ENCODE data around the gene NRG2. TPM values are rescaled to one million over a fixed set of nuclear protein-coding genes. Genes with fewer than 3 reads are reported as not detected.

The NRG2 gene
- total and polyA plus RNA-seq, 2 of the 4 experiments (the other 2 are of a cell fraction), result 0.18 TPM; not detected in 1

- H3K14ac ChIP-seq (replicated peaks; ENCODE audit: low read depth, low read length), result no peak overlapping the region
- no peak overlapping the region for H3K18ac ChIP-seq (ENCODE audit: low read depth, low read length)
- POLR2A ChIA-PET (ENCODE audit: unreplicated experiment), result no interaction called here
- H2BK15ac ChIP-seq (ENCODE audit: low read depth, low read length), result no peak overlapping the region
- no peak overlapping the region for H4K8ac ChIP-seq (ENCODE audit: low read depth in 2 of 2, low read length in 2 of 2)
- no peak overlapping the region for H2BK20ac ChIP-seq (ENCODE audit: low read depth, low read length)
- intact Hi-C loops (cut with micrococcal nuclease), result no loop called here
- peaks cover 79% of the 10 kb centered on the region for H3K27me3 ChIP-seq (ENCODE audit: control insufficient read depth, insufficient read depth, low read length)
- no peak overlapping the region for H4K91ac ChIP-seq (ENCODE audit: insufficient read depth, low read depth, low read length)
- no peak for DNase-seq
- H3K4me2 ChIP-seq (ENCODE audit: low read depth, low read length), result no peak overlapping the region
- H2BK120ac ChIP-seq (ENCODE audit: low read depth, low read length), result no peak overlapping the region
- no peaks in the 10 kb centered on the region for H4K20me1 ChIP-seq (ENCODE audit: insufficient read depth, low read length)
- BruUV-seq (replicated peaks), result no TSS peak
- H3K9ac ChIP-seq (ENCODE audit: low read depth, low read length), result no peak overlapping the region
- no peak overlapping the region for H3K4ac ChIP-seq (ENCODE audit: low read depth, low read length)
- H3K36me3 ChIP-seq (ENCODE audit: control insufficient read depth, insufficient read depth, low read length), result no peaks in the 10 kb centered on the region
- CTCF ChIA-PET, result no interaction called here
- dilution Hi-C loops (cut with HindIII; ENCODE audit: low sequenced_read_pairs, unreplicated experiment), result no loop called here
- TF ChIP-seq RAD21 (IDR thresholded peaks at IDR 0.05; ENCODE audit: low read length), result no peak
- TF ChIP-seq USF2 (IDR thresholded peaks at IDR 0.05; ENCODE audit: low read depth, low read length), result no peak
- TF ChIP-seq RCOR1 (IDR thresholded peaks at IDR 0.05; ENCODE audit: insufficient replicate concordance, low read length), result no peak
- TF ChIP-seq MAZ (IDR thresholded peaks at IDR 0.05; ENCODE audit: borderline replicate concordance, low read depth, low read length), result no peak
- no peak for TF ChIP-seq SMC3 (IDR thresholded peaks at IDR 0.05; ENCODE audit: low read depth, low read length)
- no peak for TF ChIP-seq CTCF (conservative IDR thresholded peaks at IDR 0.05; ENCODE audit: low read depth, low read length)
- no peak for TF ChIP-seq BHLHE40 (IDR thresholded peaks at IDR 0.05; ENCODE audit: low read depth, low read length)
- TF ChIP-seq MXI1 (IDR thresholded peaks at IDR 0.05; ENCODE audit: borderline replicate concordance, low read depth, low read length), result no peak
- TF ChIP-seq NFE2L2 (IDR thresholded peaks at IDR 0.05; ENCODE audit: low read depth, low read length), result no peak
- TF ChIP-seq CHD1 (IDR thresholded peaks at IDR 0.05; ENCODE audit: low read depth, low read length), result no peak
- TF ChIP-seq FOS (IDR thresholded peaks at IDR 0.05; ENCODE audit: low read depth, low read length), result no peak
- no peak for TF ChIP-seq RFX5 (IDR thresholded peaks at IDR 0.05; ENCODE audit: low read depth, low read length)
- no peak for TF ChIP-seq ELK1 (IDR thresholded peaks at IDR 0.05; ENCODE audit: borderline replicate concordance, low read depth, low read length)
- no peak for TF ChIP-seq POLR2A (IDR thresholded peaks at IDR 0.05; ENCODE audit: low read depth, low read length)
- TF ChIP-seq CEBPB (IDR thresholded peaks at IDR 0.05; ENCODE audit: low read depth, low read length), result no peak
- peaks cover 7% of the 10 kb centered on the region; the same call in 1 of the 2 replicates for H3K4me1 ChIP-seq (ENCODE audit: control insufficient read depth, insufficient read depth, low read length)
- ATAC-seq (ENCODE audit: low read depth), result no peak
- no peak overlapping the region for H2BK5ac ChIP-seq (ENCODE audit: low read depth, low read length, poor library complexity, severe bottlenecking)
- WGBS, 2 experiments (ENCODE audit: extremely low coverage in 2 of 2, insufficient read length in 1 of 2), result 0% methylated on average over 2 of the region's 3 CpGs; no CpG with 5 or more reads in 1 of the 2 experiments
- no peaks in the 10 kb centered on the region for H3K9me1 ChIP-seq (ENCODE audit: insufficient read depth, low read length)
- no peak overlapping the region for H3K4me3 ChIP-seq (ENCODE audit: insufficient read depth, low read depth, low read length)
- H3K56ac ChIP-seq (ENCODE audit: extremely low read depth, insufficient read depth, low read length), result no peak overlapping the region
- H4K5ac ChIP-seq (ENCODE audit: low read depth, low read length), result no peak overlapping the region
- H2AK5ac ChIP-seq (ENCODE audit: low read depth, low read length), result no peak overlapping the region
- in situ Hi-C loops (cut with MboI; ENCODE audit: low sequenced_read_pairs), result no loop called here
- no peaks in the 10 kb centered on the region for H3K79me1 ChIP-seq (ENCODE audit: low read depth in 1 of 2, low read length in 2 of 2)
- H3K23ac ChIP-seq (ENCODE audit: low read depth, low read length), result no peak overlapping the region
- no peaks in the 10 kb centered on the region for H3K9me3 ChIP-seq (ENCODE audit: control insufficient read depth, insufficient read depth, low read length)
- H2AFZ ChIP-seq (replicated peaks; ENCODE audit: low read length, poor library complexity), result no peak overlapping the region
- H2AK9ac ChIP-seq (replicated peaks; ENCODE audit: low read depth, low read length, poor library complexity), result no peak overlapping the region
- H3K27ac ChIP-seq (ENCODE audit: insufficient read depth, low read length), result no peak overlapping the region
These were observed 158.4 kb downstream of the NRG2 start for GRCh38 chr5:139884734-139885133.

Measured in IMR-90 (cell line).